Mesodermal cell (in vitro differentiated cells): ENCODE measurements around the gene PTPN4.

Source experiments
- H3K27ac ChIP-seq: 2 replicates; pipeline ENCODE4 v1.7.0; 2013; ENCODE audit warnings: mild to moderate bottlenecking, low read depth, low read length, moderate library complexity; ENCODE audit not compliant: severe bottlenecking
- H3K36me3 ChIP-seq: 2 replicates; pipeline ENCODE4 v1.7.1; 2013; ENCODE audit warnings: mild to moderate bottlenecking, low read length, moderate library complexity; ENCODE audit not compliant: control insufficient read depth, insufficient read depth
- H3K4me1 ChIP-seq: one replicate; pipeline ENCODE4 v1.7.1; 2013; ENCODE audit warnings: mild to moderate bottlenecking, low read length; ENCODE audit not compliant: insufficient read depth, control insufficient read depth, poor library complexity, severe bottlenecking
- H3K4me3 ChIP-seq: 2 replicates; pipeline ENCODE4 v1.7.0; 2013; ENCODE audit warnings: low read length, control low read depth, mild to moderate bottlenecking; ENCODE audit not compliant: insufficient read depth, poor library complexity, severe bottlenecking; ENCODE audit errors: extremely low read depth
- H3K9me3 ChIP-seq: 2 replicates; pipeline ENCODE4 v1.7.1; 2013; ENCODE audit warnings: mild to moderate bottlenecking, low read length, moderate library complexity; ENCODE audit not compliant: control insufficient read depth
- WGBS, 2 experiments: methylation state at CpG; one replicate each; pipeline ENCODE4 v1.1.5; 2013; ENCODE audit warnings: missing lambda C conversion rate in 2 of 2; ENCODE audit not compliant: insufficient coverage in 2 of 2; 5-methylcytosine and 5-hydroxymethylcytosine counted together

PTPN4 gene

DNA sequence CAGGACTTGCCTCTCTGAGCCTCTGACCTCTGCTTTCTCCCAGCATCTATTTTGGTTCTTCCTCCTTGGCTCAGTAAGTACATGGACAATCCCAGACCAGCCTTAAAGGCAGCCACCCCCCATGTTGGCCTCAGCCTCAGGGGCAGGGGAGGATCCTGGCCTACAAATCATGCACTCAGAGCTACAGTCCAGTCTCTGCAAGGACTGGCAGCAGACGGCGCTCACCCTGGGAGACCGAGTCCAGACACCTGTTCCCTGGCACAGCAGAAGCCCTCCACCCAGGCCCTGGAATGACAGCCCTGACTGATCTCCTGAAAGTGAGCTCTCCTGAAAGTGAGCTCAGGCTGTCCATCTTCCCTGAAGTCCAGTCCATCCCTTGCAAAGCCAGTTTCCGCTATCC lies 25.7 kb upstream of the PTPN4 start:
- H3K36me3 ChIP-seq: no peaks in the 10 kb centered on the region
- H3K4me3 ChIP-seq: no peak overlapping the region
- no peak overlapping the region for H3K27ac ChIP-seq
- H3K4me1 ChIP-seq: no peaks in the 10 kb centered on the region
- no peaks in the 10 kb centered on the region for H3K9me3 ChIP-seq
- WGBS, 2 experiments: 89 to 97% methylated on average over 3 to 4 of the region's 4 CpGs

GRCh38 chr2:119735565-119735964 lies 24.2 kb upstream of the PTPN4 start:
- Histone ChIP-seq H3K9me3 (no peaks in the 10 kb centered on the region), H3K36me3 (no peaks in the 10 kb centered on the region), H3K4me3 (no peak overlapping the region), H3K27ac (no peak overlapping the region), H3K4me1 (no peaks in the 10 kb centered on the region)
- WGBS, 2 experiments: 81 to 83% methylated on average over 7 of the region's 8 CpGs

- WGBS, 2 experiments: 43 to 63% methylated on average over 1 to 3 of the region's 5 CpGs
Measured at GRCh38 chr2:119736021-119736420, 23.7 kb upstream of the PTPN4 start.

DNA sequence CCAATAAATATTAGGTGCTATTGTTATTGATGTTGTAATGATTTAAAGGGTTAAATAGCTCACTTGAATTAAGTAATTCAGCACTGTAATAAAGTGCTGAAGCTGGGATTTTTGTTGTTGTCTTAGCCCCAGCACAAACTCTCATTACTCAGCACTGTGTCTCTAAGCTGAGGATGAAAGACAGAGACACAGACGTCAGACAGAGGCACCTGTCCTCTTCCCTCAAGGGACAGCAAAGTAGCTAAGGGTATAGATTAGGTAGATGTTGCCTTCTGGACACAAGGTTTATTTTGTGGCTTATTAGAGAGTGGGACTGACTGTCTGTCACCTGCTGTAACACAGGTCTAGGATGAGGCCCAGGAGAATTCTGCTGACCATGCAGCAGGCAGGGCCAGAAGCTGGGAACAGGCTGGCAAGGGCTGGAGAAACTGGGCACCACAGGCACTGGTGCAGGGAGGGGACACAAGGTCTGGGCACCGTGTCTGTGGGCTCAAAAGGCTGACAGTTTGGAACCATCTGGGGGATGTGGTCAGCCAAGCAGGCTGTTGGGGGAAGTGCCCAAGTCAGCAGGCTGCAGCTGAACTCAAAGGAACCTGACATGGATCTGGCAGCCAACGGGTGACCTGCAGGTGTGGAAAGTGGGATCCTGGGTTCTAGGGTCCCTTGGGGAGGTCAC lies 20.0 kb upstream of the PTPN4 start:
- no peaks in the 10 kb centered on the region for H3K36me3 ChIP-seq
- WGBS, 2 experiments: 75 to 82% methylated on average over 2 to 3 of the region's 3 CpGs
- no peaks in the 10 kb centered on the region for H3K4me1 ChIP-seq
- no peak overlapping the region for H3K4me3 ChIP-seq
- no peaks in the 10 kb centered on the region for H3K9me3 ChIP-seq
- no peak overlapping the region for H3K27ac ChIP-seq

More at GRCh38 chr2:119736021-119736420, 23.7 kb upstream of the PTPN4 start:
- Histone ChIP-seq H3K27ac (no peak overlapping the region), H3K4me3 (no peak overlapping the region), H3K4me1 (no peaks in the 10 kb centered on the region), H3K9me3 (no peaks in the 10 kb centered on the region), H3K36me3 (no peaks in the 10 kb centered on the region)

GRCh38 chr2:119741001-119741400 lies 18.7 kb upstream of the PTPN4 start:
- Histone ChIP-seq H3K27ac (no peak overlapping the region), H3K4me1 (no peaks in the 10 kb centered on the region), H3K4me3 (no peak overlapping the region), H3K36me3 (no peaks in the 10 kb centered on the region), H3K9me3 (no peaks in the 10 kb centered on the region)
- 100% methylated on average over 1 of the region's 3 CpGs for WGBS, 2 experiments

DNA sequence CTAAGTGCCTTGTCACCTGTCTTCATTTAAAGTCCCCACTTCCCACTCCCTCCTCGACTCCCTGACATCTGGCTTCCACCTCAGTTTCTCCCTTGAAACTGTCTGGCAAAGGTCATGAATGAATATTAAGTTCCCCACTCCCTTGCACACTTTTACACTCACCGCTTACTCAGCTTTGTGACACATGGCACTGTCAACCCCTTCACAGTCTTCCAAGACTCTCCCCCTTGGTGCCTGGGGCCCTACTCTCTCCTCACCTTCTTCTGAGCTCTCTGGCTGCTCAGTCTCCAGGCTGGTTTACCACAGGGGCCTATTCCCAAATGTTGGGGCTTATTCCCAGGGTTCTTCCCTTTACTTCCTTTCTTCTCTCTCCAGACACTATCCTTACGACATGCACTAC lies 17.9 kb upstream of the PTPN4 start:
- no peaks in the 10 kb centered on the region for H3K9me3 ChIP-seq
- no peaks in the 10 kb centered on the region for H3K4me1 ChIP-seq
- 89 to 93% methylated on average over 2 of the region's 3 CpGs for WGBS, 2 experiments
- H3K4me3 ChIP-seq: no peak overlapping the region
- no peak overlapping the region for H3K27ac ChIP-seq
- no peaks in the 10 kb centered on the region for H3K36me3 ChIP-seq

DNA sequence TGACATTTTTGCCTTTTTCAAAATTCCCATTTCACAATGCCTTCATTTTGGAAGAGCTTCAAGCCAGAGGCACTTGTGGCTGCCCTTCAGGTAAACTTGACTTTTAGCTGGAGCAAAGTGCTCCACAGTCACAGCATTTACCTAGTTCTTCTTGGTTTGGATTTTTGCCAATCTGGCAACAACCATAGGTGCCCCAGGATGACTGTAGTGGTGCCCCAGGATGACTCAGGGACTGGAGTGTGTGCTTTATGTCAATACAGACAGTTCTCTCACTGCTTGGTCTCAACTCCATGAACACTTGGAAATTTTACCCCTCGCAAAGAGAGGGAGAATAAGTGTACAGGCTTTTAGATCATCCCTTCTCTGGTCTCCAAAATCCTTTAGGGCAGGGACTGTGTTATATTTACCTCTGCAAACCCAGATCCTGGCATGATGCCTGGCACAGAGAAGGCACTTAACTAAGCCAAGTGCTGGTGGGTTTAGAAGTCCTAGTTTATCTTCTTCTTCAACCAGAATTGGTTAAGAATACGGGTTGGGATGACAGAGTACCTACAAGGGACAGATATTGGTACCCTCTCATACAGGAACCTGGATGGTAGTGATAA lies 15.3 kb upstream of the PTPN4 start:
- no peaks in the 10 kb centered on the region for H3K36me3 ChIP-seq
- H3K27ac ChIP-seq: no peak overlapping the region
- no CpG with 5 or more reads among the region's 2 CpGs for WGBS, 2 experiments
- H3K4me1 ChIP-seq: no peaks in the 10 kb centered on the region
- no peak overlapping the region for H3K4me3 ChIP-seq
- H3K9me3 ChIP-seq: no peaks in the 10 kb centered on the region

DNA sequence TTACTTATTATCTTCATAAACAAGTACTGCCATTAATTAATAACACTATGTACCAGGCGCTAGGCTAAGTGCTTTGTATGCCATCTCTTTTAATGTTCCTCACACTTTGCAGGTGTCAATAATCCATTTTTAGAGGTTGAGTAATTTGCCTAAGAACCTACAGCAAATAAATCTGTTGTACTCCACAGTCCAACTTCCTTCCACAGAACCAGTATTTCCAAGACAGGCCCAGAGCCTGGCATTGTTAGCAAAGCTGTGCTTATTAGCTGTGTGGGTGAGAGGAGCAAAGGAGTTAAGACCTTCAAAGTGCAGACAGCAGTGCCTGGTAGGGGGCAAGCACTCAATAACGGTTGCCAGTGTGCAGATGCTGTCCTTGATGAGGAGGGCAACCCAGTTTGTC lies 14.2 kb upstream of the PTPN4 start:
- WGBS, 2 experiments: 63 to 75% methylated on average over 1 to 2 of the region's 2 CpGs
- Histone ChIP-seq H3K27ac (no peak overlapping the region), H3K4me1 (no peaks in the 10 kb centered on the region), H3K9me3 (no peaks in the 10 kb centered on the region), H3K4me3 (no peak overlapping the region), H3K36me3 (no peaks in the 10 kb centered on the region)

DNA sequence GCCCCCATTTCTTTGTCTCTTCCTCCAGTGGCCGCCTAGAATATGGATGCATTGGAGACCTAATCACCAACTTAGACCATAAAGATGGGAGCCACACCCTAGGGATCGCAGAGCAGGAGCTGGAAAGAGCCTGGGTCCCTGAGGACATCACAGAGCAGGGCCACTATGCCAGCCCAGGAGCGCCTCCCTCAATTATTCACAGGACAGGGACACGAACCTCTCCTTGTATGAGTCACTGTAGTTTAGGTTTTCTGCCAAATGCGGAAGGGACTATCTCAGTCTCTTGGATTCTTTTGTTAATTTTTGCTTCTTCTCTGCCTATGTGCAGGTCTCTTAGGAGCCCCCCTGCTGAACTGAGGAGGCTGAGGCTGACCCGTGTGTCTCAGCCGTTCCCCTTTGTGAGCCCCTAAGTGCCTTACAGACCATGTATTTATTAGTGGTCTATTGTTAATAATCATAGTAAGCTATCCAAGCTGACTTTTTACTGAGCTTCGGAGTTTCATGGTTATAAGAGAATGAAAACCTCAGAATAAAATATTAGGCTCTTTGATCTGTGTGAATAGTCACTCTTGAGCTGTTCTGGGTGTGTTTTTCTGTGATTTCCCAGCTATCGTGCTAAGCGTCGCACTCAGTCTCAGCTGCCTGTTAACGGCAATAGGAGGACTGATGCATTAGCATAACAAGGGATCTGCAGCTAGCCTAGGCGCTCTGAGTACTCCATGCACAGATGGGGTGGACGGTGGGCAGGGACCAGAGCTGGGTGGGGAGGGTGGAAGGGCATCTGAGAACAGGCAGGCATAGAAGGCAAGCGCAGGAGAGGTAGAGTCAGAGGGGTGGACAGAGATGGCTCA lies 12.7 kb upstream of the PTPN4 start:
- Histone ChIP-seq H3K27ac (no peak overlapping the region), H3K4me1 (no peaks in the 10 kb centered on the region), H3K4me3 (no peak overlapping the region), H3K9me3 (no peaks in the 10 kb centered on the region), H3K36me3 (no peaks in the 10 kb centered on the region)
- 54 to 55% methylated on average over 9 to 11 of the region's 15 CpGs for WGBS, 2 experiments

DNA sequence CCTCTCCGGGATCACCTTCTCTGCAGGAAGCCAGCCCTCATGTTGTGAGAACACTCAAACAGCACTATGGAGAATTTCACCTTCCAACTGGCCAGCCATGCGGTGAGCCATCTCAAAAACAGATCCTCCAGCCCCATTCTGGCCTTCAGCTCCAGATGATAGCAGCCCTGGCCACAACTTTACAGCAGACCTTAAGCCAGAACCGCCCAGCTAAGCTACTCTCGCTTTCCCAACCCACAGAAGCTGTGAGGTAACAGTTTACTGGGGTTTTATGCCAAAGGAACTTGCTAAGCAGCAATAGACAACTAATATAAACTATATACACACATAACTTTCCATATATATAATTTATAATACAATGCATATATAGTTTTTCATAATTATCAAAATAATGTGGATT lies 11.6 kb upstream of the PTPN4 start:
- WGBS, 2 experiments: 79 to 86% methylated on average over 1 of the region's 4 CpGs
- H3K4me3 ChIP-seq: no peak overlapping the region

More for the DNA sequence above, 11.6 kb upstream of the PTPN4 start:
- Histone ChIP-seq H3K9me3 (no peaks in the 10 kb centered on the region), H3K27ac (no peak overlapping the region), H3K4me1 (no peaks in the 10 kb centered on the region), H3K36me3 (no peaks in the 10 kb centered on the region)
